Kidney tubule cell (primary cell): ENCODE measurements around the gene GAMT.

Experiments used
- DNase-seq: peaks from one replicate; pipeline ENCODE4 v3.0.0-alpha.2; 2018; ENCODE audit warnings: low spot score

The GAMT gene

GRCh38 chr19:1384085-1384462, 17.3 kb downstream of the GAMT start:
- no peak for DNase-seq

GRCh38 chr19:1383312-1384084, 17.8 kb downstream of the GAMT start, which contains the start of gene NDUFS7:
NDUFS7 (plus strand) TSS chr19:1383907; CDS start chr19:1383927, 20 bp downstream.
- DNase-seq: peak; percentile 92

GRCh38 chr19:1383017-1383311, 18.4 kb downstream of the GAMT start:
- no peak for DNase-seq

GRCh38 chr19:1382250-1382649, 19.1 kb downstream of the GAMT start:
- DNase-seq: no peak

- no peak for DNase-seq
Measured at GRCh38 chr19:1379961-1380489, 21.3 kb downstream of the GAMT start.

GRCh38 chr19:1379126-1379905, 22.0 kb downstream of the GAMT start:
- DNase-seq: no peak

GRCh38 chr19:1377965-1378785, 23.2 kb downstream of the GAMT start:
- no peak for DNase-seq

GRCh38 chr19:1377176-1377964, 24.0 kb downstream of the GAMT start:
- no peak for DNase-seq

- DNase-seq: no peak
Measured at GRCh38 chr19:1376415-1376805, 24.9 kb downstream of the GAMT start.

GRCh38 chr19:1374250-1374577, 27.1 kb downstream of the GAMT start:
- no peak for DNase-seq

GRCh38 chr19:1373534-1374249, 27.6 kb downstream of the GAMT start:
- DNase-seq: peak; percentile 37

- DNase-seq: no peak
Measured at GRCh38 chr19:1373042-1373533, 28.3 kb downstream of the GAMT start.

GRCh38 chr19:1370579-1371361, 30.6 kb downstream of the GAMT start:
- peak; percentile 76 for DNase-seq

GRCh38 chr19:1369214-1369805, 32.0 kb downstream of the GAMT start:
- no peak for DNase-seq

- no peak for DNase-seq
Measured at GRCh38 chr19:1366899-1367870, 34.2 kb downstream of the GAMT start.

- no peak for DNase-seq
Measured at GRCh38 chr19:1366296-1366695, 35.0 kb downstream of the GAMT start.

- DNase-seq: no peak
Measured at GRCh38 chr19:1365319-1366269, 35.7 kb downstream of the GAMT start.
